Measurements from ENCODE around the gene SH3GLB2.

SH3GLB2 gene

DNA sequence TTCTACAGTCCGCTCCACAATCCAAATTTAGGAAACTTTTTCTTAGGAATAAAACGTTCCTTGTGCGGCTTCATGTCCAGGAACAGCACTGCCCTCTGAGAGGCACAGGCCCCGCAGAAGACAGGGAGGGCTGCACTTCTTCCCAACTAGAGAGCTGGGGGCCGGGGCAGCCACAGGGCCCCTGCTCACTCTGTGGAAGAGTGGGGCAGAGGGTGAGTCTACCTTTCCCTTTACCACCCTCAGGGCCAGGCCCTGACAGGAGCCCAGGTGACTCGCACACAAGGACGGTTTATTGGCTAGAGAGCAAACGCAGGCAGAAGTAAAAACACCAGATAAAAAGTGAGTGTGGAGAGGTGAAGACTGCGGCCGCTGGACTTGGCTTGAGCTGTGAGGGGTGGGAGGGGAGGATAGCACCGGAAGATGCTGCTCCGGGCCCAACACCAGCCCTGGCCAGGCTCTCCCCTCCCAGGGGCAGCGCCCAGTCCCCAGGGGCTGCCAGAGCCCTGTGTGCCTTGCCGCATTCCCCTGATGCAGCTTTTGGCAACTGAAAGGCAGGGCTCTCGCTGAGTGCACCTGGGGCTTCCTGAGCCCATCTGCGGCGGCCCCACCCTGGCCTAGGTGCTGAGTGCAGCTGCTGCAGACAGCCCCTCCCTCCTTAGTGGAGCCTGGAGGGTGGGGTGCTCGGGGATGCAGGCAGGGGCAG, 20.2 kb downstream of the SH3GLB2 start:
- no peak for TF ChIP-seq BACH2 (CRISPR knock-in tag; IDR thresholded peaks at IDR 0.05; ENCODE audit: borderline replicate concordance)
- TF ChIP-seq CSDC2 (CRISPR knock-in tag; IDR thresholded peaks at IDR 0.05), result no peak
- TF ChIP-seq RARB (CRISPR knock-in tag; IDR thresholded peaks at IDR 0.05), result no peak
- no peak for TF ChIP-seq GLIS3 (CRISPR knock-in tag; IDR thresholded peaks at IDR 0.05)
- TF ChIP-seq, protein P1, sequence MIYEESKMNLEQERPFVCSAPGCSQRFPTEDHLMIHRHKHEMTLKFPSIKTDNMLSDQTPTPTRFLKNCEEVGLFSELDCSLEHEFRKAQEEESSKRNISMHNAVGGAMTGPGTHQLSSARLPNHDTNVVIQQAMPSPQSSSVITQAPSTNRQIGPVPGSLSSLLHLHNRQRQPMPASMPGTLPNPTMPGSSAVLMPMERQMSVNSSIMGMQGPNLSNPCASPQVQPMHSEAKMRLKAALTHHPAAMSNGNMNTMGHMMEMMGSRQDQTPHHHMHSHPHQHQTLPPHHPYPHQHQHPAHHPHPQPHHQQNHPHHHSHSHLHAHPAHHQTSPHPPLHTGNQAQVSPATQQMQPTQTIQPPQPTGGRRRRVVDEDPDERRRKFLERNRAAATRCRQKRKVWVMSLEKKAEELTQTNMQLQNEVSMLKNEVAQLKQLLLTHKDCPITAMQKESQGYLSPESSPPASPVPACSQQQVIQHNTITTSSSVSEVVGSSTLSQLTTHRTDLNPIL (CRISPR knock-in tag; IDR thresholded peaks at IDR 0.05; ENCODE audit: low read depth), result no peak
- TF ChIP-seq, protein P2, sequence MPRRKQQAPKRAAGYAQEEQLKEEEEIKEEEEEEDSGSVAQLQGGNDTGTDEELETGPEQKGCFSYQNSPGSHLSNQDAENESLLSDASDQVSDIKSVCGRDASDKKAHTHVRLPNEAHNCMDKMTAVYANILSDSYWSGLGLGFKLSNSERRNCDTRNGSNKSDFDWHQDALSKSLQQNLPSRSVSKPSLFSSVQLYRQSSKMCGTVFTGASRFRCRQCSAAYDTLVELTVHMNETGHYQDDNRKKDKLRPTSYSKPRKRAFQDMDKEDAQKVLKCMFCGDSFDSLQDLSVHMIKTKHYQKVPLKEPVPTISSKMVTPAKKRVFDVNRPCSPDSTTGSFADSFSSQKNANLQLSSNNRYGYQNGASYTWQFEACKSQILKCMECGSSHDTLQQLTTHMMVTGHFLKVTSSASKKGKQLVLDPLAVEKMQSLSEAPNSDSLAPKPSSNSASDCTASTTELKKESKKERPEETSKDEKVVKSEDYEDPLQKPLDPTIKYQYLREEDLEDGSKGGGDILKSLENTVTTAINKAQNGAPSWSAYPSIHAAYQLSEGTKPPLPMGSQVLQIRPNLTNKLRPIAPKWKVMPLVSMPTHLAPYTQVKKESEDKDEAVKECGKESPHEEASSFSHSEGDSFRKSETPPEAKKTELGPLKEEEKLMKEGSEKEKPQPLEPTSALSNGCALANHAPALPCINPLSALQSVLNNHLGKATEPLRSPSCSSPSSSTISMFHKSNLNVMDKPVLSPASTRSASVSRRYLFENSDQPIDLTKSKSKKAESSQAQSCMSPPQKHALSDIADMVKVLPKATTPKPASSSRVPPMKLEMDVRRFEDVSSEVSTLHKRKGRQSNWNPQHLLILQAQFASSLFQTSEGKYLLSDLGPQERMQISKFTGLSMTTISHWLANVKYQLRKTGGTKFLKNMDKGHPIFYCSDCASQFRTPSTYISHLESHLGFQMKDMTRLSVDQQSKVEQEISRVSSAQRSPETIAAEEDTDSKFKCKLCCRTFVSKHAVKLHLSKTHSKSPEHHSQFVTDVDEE (CRISPR knock-in tag; IDR thresholded peaks at IDR 0.05), result no peak
- no peak for TF ChIP-seq ZFP30 (CRISPR knock-in tag; IDR thresholded peaks at IDR 0.05)
- no peak for TF ChIP-seq ZNF70 (CRISPR knock-in tag; IDR thresholded peaks at IDR 0.05)
- no peak for TF ChIP-seq TCF4 (CRISPR knock-in tag; IDR thresholded peaks at IDR 0.05; ENCODE audit: borderline replicate concordance)
- no peak for TF ChIP-seq SNAI2 (CRISPR knock-in tag; IDR thresholded peaks at IDR 0.05)
- TF ChIP-seq TOX (CRISPR knock-in tag; IDR thresholded peaks at IDR 0.05; ENCODE audit: borderline replicate concordance), result no peak
- ATAC-seq, result no peak

DNA sequence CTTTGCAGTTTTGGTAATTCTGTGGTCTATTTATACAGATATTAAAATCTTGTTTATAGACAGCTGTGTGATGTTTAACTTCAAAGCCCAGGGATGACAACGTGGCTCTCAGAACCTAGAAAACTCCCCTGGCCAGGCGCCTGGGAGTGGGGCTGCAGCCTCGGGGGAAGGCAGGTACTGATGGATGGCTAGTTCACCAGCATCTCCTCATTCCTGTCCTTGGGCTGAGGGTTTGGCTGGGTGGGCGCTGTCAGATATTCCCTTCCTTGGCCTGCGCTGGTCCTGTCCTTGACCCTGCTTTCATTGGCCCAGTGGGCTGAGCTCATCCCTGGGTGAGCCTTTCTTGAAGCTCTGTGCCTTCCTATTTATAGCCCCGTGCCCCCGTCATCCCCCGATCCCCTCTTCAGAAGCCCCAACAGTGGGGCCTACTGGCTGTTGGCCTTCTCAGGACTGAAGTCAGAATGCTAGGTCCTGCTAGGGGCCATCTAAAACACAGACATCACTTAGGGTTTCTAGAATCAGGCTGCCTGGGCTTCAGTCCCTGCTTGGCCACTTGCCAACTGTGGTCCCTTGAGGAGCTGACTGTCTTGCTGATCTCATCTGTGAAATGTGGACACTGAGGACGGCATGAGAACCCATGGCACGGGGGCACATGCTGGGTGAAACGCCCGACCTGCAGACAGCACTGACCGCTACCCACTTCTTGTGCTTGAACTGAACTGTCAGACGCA, 20.9 kb downstream of the SH3GLB2 start:
- TF ChIP-seq RARB (CRISPR knock-in tag; IDR thresholded peaks at IDR 0.05), result no peak
- TF ChIP-seq TOX (CRISPR knock-in tag; IDR thresholded peaks at IDR 0.05; ENCODE audit: borderline replicate concordance), result no peak
- TF ChIP-seq PPARA (CRISPR knock-in tag; IDR thresholded peaks at IDR 0.05; ENCODE audit: borderline replicate concordance), result no peak
- TF ChIP-seq ZNF565 (CRISPR knock-in tag; conservative IDR thresholded peaks at IDR 0.05; ENCODE audit: low read depth), result no peak
- no peak for TF ChIP-seq ZFP30 (CRISPR knock-in tag; IDR thresholded peaks at IDR 0.05)
- no peak for TF ChIP-seq BACH2 (CRISPR knock-in tag; IDR thresholded peaks at IDR 0.05; ENCODE audit: borderline replicate concordance)
- TF ChIP-seq, protein P2 (CRISPR knock-in tag; IDR thresholded peaks at IDR 0.05), result no peak
- no peak for TF ChIP-seq ZNF8 (CRISPR knock-in tag; IDR thresholded peaks at IDR 0.05)
- no peak for TF ChIP-seq CSDC2 (CRISPR knock-in tag; IDR thresholded peaks at IDR 0.05)
- TF ChIP-seq OSR1 (CRISPR knock-in tag; IDR thresholded peaks at IDR 0.05), result no peak
- TF ChIP-seq, protein P3, sequence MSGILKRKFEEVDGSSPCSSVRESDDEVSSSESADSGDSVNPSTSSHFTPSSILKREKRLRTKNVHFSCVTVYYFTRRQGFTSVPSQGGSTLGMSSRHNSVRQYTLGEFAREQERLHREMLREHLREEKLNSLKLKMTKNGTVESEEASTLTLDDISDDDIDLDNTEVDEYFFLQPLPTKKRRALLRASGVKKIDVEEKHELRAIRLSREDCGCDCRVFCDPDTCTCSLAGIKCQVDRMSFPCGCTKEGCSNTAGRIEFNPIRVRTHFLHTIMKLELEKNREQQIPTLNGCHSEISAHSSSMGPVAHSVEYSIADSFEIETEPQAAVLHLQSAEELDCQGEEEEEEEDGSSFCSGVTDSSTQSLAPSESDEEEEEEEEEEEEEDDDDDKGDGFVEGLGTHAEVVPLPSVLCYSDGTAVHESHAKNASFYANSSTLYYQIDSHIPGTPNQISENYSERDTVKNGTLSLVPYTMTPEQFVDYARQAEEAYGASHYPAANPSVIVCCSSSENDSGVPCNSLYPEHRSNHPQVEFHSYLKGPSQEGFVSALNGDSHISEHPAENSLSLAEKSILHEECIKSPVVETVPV (CRISPR knock-in tag; IDR thresholded peaks at IDR 0.05), result no peak
- peak; percentile 8 for ATAC-seq

DNA sequence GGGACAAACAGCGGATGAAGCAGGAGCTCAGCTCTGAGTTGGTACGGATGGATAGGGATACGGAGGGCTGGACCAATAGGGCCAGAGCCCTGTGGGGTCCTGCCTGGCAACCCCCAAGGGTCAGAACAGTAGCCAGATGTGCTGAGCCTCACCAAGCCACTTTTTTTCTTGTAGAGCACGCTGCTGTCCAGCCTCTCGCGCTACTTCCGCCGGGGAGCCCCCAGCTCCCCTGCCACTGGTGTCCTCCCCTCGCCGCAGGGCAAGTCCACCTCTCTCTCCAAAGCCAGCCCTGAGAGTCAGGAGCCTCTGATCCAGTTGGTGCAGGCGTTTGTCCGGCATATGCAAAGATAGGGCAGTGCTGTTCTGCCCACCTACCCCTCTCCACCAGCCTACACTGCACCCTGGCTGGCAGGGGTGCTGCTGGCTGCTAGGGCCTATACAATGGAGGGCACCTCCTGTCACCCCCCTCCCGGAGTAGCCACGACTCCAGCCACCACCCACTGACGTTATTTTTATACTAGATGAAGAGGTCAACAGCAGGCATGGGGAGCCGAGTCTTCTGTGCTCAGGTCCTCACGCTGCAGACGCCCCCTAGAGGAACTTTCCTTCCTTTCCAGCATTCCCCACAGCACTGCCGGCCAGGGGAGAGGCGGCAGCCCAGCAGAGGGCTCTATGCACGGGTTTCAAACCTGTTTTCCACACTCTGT, 21.6 kb downstream of the SH3GLB2 start:
- ATAC-seq, result peak; percentile 92

More for the DNA sequence above, 21.6 kb downstream of the SH3GLB2 start:
- TF ChIP-seq ZNF565 (CRISPR knock-in tag; conservative IDR thresholded peaks at IDR 0.05; ENCODE audit: low read depth) (no peak), TCF4 (CRISPR knock-in tag; IDR thresholded peaks at IDR 0.05; ENCODE audit: borderline replicate concordance) (no peak), PPARA (CRISPR knock-in tag; IDR thresholded peaks at IDR 0.05; ENCODE audit: borderline replicate concordance) (no peak), ZFP30 (CRISPR knock-in tag; IDR thresholded peaks at IDR 0.05) (no peak), BACH2 (CRISPR knock-in tag; IDR thresholded peaks at IDR 0.05; ENCODE audit: borderline replicate concordance) (no peak), ARNTL (CRISPR knock-in tag; IDR thresholded peaks at IDR 0.05; ENCODE audit: borderline replicate concordance, low read depth) (no peak), CSDC2 (CRISPR knock-in tag; IDR thresholded peaks at IDR 0.05) (no peak)
- TF ChIP-seq, protein P3 (CRISPR knock-in tag; IDR thresholded peaks at IDR 0.05), result no peak
